22Rv1 (cell line): ENCODE results near the gene GATA6.

Experiments used
- CTCF ChIP-seq: fragments of 450-650 bp; IDR thresholded peaks from 2 replicates; pipeline ENCODE4 v1.5.1; 2017; ENCODE audit warnings: mild to moderate bottlenecking
- ZFX ChIP-seq: fragments of 450-650 bp; IDR thresholded peaks from 2 replicates; pipeline ENCODE4 v1.6.1; 2017; ENCODE audit warnings: antibody characterized with exemption, borderline replicate concordance

- TF ChIP-seq CTCF (no peak), ZFX (no peak)
These were observed 13.8 kb upstream of the GATA6 start for GRCh38 chr18:22155584-22155983.
